GM12873 (cell line): ENCODE results near the gene ECSIT.
A peak's percentile ranks its signal among the peaks of the same experiment; 100 is the strongest.

Experiments used
- TF ChIP-seq, protein P1 (sequence below): IDR thresholded peaks from 2 replicates; pipeline ENCODE4 v1.5.1; 2012; ENCODE audit warnings: low read depth, mild to moderate bottlenecking, moderate library complexity, low read length, control low read depth; ENCODE audit not compliant: insufficient read depth; ENCODE audit errors: missing control alignments

Gene ECSIT

GRCh38 chr19:11539495-11540365 is 10.8 kb upstream of the ECSIT start:
- TF ChIP-seq, protein P1, sequence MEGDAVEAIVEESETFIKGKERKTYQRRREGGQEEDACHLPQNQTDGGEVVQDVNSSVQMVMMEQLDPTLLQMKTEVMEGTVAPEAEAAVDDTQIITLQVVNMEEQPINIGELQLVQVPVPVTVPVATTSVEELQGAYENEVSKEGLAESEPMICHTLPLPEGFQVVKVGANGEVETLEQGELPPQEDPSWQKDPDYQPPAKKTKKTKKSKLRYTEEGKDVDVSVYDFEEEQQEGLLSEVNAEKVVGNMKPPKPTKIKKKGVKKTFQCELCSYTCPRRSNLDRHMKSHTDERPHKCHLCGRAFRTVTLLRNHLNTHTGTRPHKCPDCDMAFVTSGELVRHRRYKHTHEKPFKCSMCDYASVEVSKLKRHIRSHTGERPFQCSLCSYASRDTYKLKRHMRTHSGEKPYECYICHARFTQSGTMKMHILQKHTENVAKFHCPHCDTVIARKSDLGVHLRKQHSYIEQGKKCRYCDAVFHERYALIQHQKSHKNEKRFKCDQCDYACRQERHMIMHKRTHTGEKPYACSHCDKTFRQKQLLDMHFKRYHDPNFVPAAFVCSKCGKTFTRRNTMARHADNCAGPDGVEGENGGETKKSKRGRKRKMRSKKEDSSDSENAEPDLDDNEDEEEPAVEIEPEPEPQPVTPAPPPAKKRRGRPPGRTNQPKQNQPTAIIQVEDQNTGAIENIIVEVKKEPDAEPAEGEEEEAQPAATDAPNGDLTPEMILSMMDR = no peak

DNA sequence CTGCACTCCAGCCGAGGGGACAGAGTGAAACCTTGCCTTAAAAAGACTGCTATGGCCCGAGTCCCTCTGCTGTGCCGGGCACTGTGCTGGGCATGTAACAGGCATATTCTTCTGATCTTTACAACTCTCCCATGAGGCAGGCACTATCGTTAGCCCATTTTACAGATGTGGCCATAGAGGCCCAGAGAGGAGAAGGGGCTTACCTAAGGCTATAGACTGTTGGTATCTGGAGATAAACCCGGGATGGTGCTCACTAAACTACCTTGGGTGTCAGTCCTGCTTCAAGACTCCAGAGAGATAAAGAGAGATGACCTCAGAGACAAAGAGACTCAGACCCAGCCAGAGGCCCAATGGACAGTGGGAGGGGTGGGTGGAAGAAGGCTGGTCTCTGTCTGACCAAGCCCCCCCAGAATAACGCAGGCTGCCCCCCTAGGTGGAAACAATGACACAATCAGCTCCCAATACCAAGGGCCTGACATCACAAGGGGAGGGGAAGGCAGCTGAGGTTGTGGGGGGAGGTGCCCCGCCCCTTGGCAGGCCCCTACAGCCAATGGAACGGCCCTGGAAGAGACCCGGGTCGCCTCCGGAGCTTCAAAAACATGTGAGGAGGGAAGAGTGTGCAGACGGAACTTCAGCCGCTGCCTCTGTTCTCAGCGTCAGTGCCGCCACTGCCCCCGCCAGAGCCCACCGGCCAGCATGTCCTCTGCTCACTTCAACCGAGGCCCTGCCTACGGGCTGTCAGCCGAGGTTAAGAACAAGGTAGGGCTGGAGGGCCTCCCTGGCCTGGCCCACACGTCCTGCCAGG is 9.5 kb upstream of the ECSIT start, which contains the start of gene CNN1:
CNN1 (plus strand) TSS at position 620 of the 805 bp plus-strand sequence; CDS start at position 697, 77 bp downstream.
- TF ChIP-seq, protein P1 = no peak

GRCh38 chr19:11535792-11536595 is 7.1 kb upstream of the ECSIT start:
- TF ChIP-seq, protein P1 = peak; percentile 89

- TF ChIP-seq, protein P1 = no peak
Observed at GRCh38 chr19:11534948-11535347, 6.0 kb upstream of the ECSIT start.

DNA sequence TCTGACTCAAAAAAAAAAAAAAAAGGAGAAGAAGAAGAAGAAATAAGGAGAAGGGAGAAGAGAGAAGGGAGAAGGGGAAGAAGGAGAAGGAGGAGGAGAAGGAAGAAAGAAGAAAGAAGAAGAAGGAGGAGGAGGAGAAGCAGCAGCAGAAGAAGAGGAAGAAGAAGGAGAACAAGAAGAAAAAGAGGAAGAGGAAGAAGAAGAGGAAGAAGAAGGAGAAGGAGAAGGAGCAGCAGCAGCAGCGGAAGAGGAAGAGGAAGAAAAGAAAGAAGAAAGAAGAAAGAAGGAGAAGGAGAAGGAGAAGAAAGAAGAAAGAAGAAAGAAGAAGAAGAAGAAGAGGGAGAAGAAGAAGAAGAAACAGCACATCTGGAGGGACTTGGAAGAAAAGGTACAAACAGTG is 5.6 kb upstream of the ECSIT start:
- TF ChIP-seq, protein P1 = no peak

DNA sequence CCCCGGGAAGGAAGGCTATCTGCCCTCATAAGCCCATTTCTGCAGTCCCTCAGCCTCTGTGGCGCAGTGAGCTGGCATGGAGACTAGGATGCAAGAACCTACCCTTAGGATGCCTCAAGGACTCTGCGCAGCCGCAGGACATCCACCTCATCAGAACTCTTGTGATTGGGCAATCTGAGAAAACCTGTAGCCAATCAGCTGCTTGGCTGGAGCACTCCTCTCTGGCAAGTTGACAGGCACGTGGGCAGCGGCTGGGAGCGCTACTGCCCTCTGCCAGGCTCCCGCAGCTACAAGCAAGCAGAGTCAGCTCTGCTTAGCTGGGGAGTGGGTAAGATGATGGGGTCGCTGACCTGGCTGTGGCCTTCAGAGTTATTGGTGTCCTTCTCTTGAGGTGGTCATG is 1.5 kb upstream of the ECSIT start:
- TF ChIP-seq, protein P1 = peak; percentile 25
